Bronchial epithelial cell (primary cell): Measurements from ENCODE around the gene NIPA2. TPM values are rescaled to one million over a fixed set of nuclear protein-coding genes. Genes with fewer than 3 reads are reported as not detected.

Experiments
- DNase-seq: peaks from one replicate; pipeline ENCODE4 v3.0.0-alpha.2; 2010; ENCODE audit warnings: low read depth
- FAIRE-seq: peaks from 2 replicates; lab custom pipeline; 2011; peaks lifted over from hg19 to GRCh38; lab: Jason Lieb, UNC
- H3K27me3 ChIP-seq: 2 replicates; pipeline ENCODE4 v1.5.1; 2011; ENCODE audit warnings: low read length; ENCODE audit not compliant: control insufficient read depth, insufficient read depth
- H3K36me3 ChIP-seq: 2 replicates; pipeline ENCODE4 v1.5.1; 2011; ENCODE audit warnings: low read length; ENCODE audit not compliant: control insufficient read depth, insufficient read depth
- H3K4me3 ChIP-seq: 2 replicates; pipeline ENCODE4 v1.5.1; 2011; ENCODE audit warnings: mild to moderate bottlenecking, low read depth, low read length, control low read depth
- total RNA-seq: library from RNA; depleted of rRNA; stranded (reverse); fragments of >200 nt; gene quantifications from 2 replicates; pipeline ENCODE4 v1.2.1, GENCODE V29; 2014
- TF ChIP-seq, protein P1 (sequence below): IDR thresholded peaks from 2 replicates; pipeline ENCODE4 v1.5.1; 2011; ENCODE audit warnings: mild to moderate bottlenecking, moderate library complexity, low read length, control low read depth, inconsistent platforms; ENCODE audit not compliant: insufficient read depth, severe bottlenecking

Gene NIPA2
- total RNA-seq, 1 donor from 2014 or later, result 76.1 TPM

GRCh38 chr15:22815766-22816165 is 22.7 kb upstream of the NIPA2 start:
- TF ChIP-seq, protein P1, sequence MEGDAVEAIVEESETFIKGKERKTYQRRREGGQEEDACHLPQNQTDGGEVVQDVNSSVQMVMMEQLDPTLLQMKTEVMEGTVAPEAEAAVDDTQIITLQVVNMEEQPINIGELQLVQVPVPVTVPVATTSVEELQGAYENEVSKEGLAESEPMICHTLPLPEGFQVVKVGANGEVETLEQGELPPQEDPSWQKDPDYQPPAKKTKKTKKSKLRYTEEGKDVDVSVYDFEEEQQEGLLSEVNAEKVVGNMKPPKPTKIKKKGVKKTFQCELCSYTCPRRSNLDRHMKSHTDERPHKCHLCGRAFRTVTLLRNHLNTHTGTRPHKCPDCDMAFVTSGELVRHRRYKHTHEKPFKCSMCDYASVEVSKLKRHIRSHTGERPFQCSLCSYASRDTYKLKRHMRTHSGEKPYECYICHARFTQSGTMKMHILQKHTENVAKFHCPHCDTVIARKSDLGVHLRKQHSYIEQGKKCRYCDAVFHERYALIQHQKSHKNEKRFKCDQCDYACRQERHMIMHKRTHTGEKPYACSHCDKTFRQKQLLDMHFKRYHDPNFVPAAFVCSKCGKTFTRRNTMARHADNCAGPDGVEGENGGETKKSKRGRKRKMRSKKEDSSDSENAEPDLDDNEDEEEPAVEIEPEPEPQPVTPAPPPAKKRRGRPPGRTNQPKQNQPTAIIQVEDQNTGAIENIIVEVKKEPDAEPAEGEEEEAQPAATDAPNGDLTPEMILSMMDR, result no peak
- no peak overlapping the region for H3K4me3 ChIP-seq
- no peaks in the 10 kb centered on the region for H3K27me3 ChIP-seq
- no peak for FAIRE-seq
- no peak for DNase-seq
- H3K36me3 ChIP-seq, result peaks cover 6% of the 10 kb centered on the region

GRCh38 chr15:22819651-22820050 is 18.8 kb upstream of the NIPA2 start:
- DNase-seq (no peak), FAIRE-seq (no peak)
- TF ChIP-seq, protein P1, result no peak
- H3K27me3 ChIP-seq, result no peaks in the 10 kb centered on the region
- H3K36me3 ChIP-seq, result peaks cover 10% of the 10 kb centered on the region
- no peak overlapping the region for H3K4me3 ChIP-seq

- peaks cover 11% of the 10 kb centered on the region for H3K36me3 ChIP-seq
- no peak overlapping the region for H3K4me3 ChIP-seq
- TF ChIP-seq, protein P1, result no peak
- FAIRE-seq (no peak), DNase-seq (no peak)
- H3K27me3 ChIP-seq, result no peaks in the 10 kb centered on the region
Measured at GRCh38 chr15:22823495-22824128, 14.9 kb upstream of the NIPA2 start.

GRCh38 chr15:22827125-22827524 is 11.3 kb upstream of the NIPA2 start:
- Histone ChIP-seq H3K27me3 (no peaks in the 10 kb centered on the region), H3K4me3 (no peak overlapping the region), H3K36me3 (peaks cover 7% of the 10 kb centered on the region)
- no peak for FAIRE-seq
- DNase-seq, result no peak
- TF ChIP-seq, protein P1, result no peak

DNA sequence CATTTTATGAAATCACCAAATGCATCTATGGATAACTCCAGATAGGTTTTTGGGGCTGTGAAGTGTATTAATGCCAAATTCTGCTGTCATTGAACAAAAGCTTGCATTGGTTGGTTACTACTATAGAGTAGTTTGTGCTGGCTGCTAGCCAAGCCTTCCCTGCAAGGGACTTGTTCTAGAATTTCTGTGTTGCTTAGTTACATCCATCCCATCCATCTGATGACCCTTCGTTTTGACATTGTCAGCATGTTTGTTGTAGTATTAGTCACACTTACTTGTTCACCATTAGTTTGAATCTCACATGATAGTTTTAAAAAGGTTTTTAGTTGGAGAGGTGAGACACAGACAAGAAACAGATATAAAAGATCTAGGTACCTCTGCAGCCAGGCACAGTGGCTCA is 7.0 kb upstream of the NIPA2 start:
- TF ChIP-seq, protein P1, result no peak

More for the DNA sequence above, 7.0 kb upstream of the NIPA2 start:
- H3K36me3 ChIP-seq, result peaks cover 1% of the 10 kb centered on the region
- H3K27me3 ChIP-seq, result no peaks in the 10 kb centered on the region
- H3K4me3 ChIP-seq, result no peak overlapping the region
- FAIRE-seq (no peak), DNase-seq (peak; percentile 48)
